SK-N-SH treated with all-trans-retinoic acid at 6 μM for 48 hours (cell line): Measurements from ENCODE around the gene SLC6A20.

ENCODE experiments used
- CSRNP3 ChIP-seq: fragments of 250-450 bp; sonication (Bioruptor Pico); IDR thresholded peaks from 2 replicates; pipeline ENCODE4 v1.5.1; 2021; ENCODE audit warnings: mild to moderate bottlenecking, moderate library complexity
- ESRRG ChIP-seq: fragments of 250-450 bp; sonication (Bioruptor Pico); IDR thresholded peaks from 2 replicates; pipeline ENCODE4 v1.6.1; 2021; ENCODE audit warnings: mild to moderate bottlenecking
- GLIS3 ChIP-seq: fragments of 250-450 bp; sonication (Bioruptor Pico); IDR thresholded peaks from 2 replicates; pipeline ENCODE4 v1.5.0; 2020; ENCODE audit warnings: mild to moderate bottlenecking, moderate library complexity
- ISL1 ChIP-seq: fragments of 250-450 bp; sonication (Bioruptor Pico); IDR thresholded peaks from 2 replicates; pipeline ENCODE4 v2.1.2; 2022; ENCODE audit warnings: mild to moderate bottlenecking, moderate library complexity
- OSR1 ChIP-seq: fragments of 250-450 bp; sonication (Bioruptor Pico); IDR thresholded peaks from 2 replicates; pipeline ENCODE4 v1.8.0; 2022; ENCODE audit warnings: moderate library complexity, mild to moderate bottlenecking, inconsistent platforms
- PATZ1 ChIP-seq: fragments of 250-450 bp; sonication (Bioruptor Pico); IDR thresholded peaks from 2 replicates; pipeline ENCODE4 v1.8.0; 2020; ENCODE audit warnings: mild to moderate bottlenecking, moderate library complexity, borderline replicate concordance
- POU6F1 ChIP-seq: fragments of 250-450 bp; sonication (Bioruptor Pico); IDR thresholded peaks from 2 replicates; pipeline ENCODE4 v1.8.0; 2021; ENCODE audit warnings: low read depth, mild to moderate bottlenecking, moderate library complexity, borderline replicate concordance
- PPARA ChIP-seq: fragments of 250-450 bp; sonication (Bioruptor Pico); IDR thresholded peaks from 2 replicates; pipeline ENCODE4 v1.5.0; 2020; ENCODE audit warnings: mild to moderate bottlenecking, borderline replicate concordance
- SNAI2 ChIP-seq: fragments of 250-450 bp; sonication (Bioruptor Pico); IDR thresholded peaks from 2 replicates; pipeline ENCODE4 v1.5.0; 2020; ENCODE audit warnings: mild to moderate bottlenecking, moderate library complexity
- TSHZ2 ChIP-seq: fragments of 250-450 bp; sonication (Bioruptor Pico); IDR thresholded peaks from 2 replicates; pipeline ENCODE4 v1.5.0; 2020; ENCODE audit warnings: mild to moderate bottlenecking, moderate library complexity
- ZFP30 ChIP-seq: fragments of 450-650 bp; formaldehyde crosslinking; IDR thresholded peaks from 2 replicates; pipeline ENCODE4 v1.5.0; 2022; ENCODE audit warnings: mild to moderate bottlenecking, moderate library complexity
- ZNF70 ChIP-seq: fragments of 450-650 bp; formaldehyde crosslinking; IDR thresholded peaks from 2 replicates; pipeline ENCODE4 v1.5.0; 2020; ENCODE audit warnings: mild to moderate bottlenecking, moderate library complexity
- ZNF8 ChIP-seq: fragments of 450-650 bp; formaldehyde crosslinking; IDR thresholded peaks from 2 replicates; pipeline ENCODE4 v1.5.0; 2020; ENCODE audit warnings: mild to moderate bottlenecking, moderate library complexity

GRCh38 chr3:45778761-45779201 lies 17.6 kb downstream of the SLC6A20 start:
- TF ChIP-seq PATZ1 (CRISPR knock-in tag) (no peak), OSR1 (CRISPR knock-in tag) (no peak), ZFP30 (CRISPR knock-in tag) (no peak), GLIS3 (CRISPR knock-in tag) (no peak), ISL1 (CRISPR knock-in tag) (no peak), ZNF70 (CRISPR knock-in tag) (no peak), ESRRG (CRISPR knock-in tag) (no peak), PPARA (CRISPR knock-in tag) (no peak), SNAI2 (CRISPR knock-in tag) (no peak), POU6F1 (no peak), CSRNP3 (no peak), TSHZ2 (no peak), ZNF8 (CRISPR knock-in tag) (no peak)
